NCI-H1930 (cell line): ENCODE results near the gene LTA4H.
"Not testable (repeated sequence)": the region's sequence is repeated elsewhere in the genome, so short reads cannot be mapped to it uniquely, and the experiment has no call there.

Source experiments
- DNase-seq, 2 experiments: peaks; one replicate each; lab custom pipeline; 2025; lab: John Stamatoyannopoulos, UW

Gene LTA4H

DNA sequence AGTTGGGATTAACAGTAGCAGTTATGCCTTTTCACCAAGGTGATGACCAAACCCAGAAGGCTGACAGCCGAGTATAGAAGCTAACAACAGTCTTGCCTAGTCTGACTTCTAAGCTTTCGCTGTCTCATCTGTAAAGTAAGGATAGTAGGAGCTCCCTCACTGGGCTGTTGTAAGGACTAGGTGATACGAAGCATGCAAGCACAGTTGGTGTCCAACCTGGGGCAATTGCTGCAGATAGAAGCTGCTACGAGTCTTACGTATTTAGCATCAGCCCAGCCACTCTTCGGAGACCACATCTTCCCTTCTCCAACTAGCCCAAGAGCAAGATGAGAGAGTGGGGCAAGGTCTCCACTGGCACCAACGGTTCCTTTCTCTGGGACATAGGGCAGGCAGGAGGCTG lies 45.3 kb downstream of the LTA4H start:
- no peak for DNase-seq

DNA sequence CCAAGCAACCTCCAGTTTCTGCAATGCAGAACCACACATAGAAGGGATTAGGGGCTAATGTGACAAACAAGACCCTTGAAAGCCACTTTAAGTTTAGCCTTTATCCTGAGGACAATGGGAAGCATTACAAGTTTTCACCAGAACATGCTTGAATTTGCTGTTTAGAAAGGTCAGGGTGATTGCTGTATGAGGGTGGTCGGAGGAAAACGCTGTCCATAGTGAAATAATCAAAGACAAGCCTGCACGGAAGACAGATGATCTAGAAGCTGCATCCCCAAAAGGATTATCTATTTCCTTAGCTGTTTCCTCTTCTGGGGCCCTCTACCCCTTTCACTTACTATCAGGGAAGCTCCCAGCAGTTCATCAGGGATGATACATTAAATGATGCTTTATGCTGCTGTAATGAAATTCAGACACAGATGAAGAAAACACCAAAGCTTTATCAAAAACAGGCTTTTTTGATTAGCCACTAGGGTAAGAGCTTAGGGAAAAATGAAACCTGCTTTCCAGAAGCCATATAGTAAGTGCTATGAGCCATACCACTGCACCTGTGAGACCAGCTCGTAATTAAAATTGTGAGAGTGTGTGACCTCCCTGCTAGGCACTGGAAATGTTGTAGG lies 45.8 kb downstream of the LTA4H start:
- no peak for DNase-seq

DNA sequence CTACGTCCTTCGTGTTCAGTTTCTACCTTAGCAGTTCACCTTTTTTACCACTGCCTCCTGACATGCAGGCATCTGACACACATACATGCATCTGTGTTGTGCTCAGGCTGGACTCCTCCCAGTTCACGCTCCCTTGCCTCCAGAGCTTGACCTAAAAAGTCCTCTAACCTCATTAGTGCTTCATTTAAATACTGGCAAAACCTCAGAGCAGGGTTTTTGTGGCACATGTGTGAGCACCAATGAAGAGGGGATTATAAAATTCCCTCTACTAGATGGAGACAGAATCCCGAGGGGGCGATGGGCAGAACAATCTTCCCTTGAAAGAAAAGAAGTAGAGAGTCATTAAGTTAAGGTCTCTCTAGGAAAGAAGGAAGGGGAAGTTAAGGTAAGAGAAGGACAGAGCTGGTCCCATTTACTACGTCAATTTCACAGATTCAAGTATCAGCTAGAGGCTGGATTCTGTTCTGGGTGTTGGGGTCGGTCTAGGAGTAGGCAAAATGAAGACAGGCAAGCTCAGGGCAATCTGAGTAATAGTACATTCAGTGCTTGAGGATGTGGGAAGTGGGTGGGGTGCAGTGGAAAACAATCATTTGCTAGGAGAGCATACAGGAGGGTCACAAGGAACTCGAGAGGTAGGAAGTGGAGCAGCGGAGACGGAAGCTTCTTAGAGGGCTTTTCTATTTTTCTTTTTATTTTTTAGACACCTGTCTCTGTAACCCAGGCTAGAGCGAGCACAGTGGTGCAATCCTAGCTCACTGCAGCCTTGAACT lies 46.7 kb downstream of the LTA4H start:
- no peak for DNase-seq

DNA sequence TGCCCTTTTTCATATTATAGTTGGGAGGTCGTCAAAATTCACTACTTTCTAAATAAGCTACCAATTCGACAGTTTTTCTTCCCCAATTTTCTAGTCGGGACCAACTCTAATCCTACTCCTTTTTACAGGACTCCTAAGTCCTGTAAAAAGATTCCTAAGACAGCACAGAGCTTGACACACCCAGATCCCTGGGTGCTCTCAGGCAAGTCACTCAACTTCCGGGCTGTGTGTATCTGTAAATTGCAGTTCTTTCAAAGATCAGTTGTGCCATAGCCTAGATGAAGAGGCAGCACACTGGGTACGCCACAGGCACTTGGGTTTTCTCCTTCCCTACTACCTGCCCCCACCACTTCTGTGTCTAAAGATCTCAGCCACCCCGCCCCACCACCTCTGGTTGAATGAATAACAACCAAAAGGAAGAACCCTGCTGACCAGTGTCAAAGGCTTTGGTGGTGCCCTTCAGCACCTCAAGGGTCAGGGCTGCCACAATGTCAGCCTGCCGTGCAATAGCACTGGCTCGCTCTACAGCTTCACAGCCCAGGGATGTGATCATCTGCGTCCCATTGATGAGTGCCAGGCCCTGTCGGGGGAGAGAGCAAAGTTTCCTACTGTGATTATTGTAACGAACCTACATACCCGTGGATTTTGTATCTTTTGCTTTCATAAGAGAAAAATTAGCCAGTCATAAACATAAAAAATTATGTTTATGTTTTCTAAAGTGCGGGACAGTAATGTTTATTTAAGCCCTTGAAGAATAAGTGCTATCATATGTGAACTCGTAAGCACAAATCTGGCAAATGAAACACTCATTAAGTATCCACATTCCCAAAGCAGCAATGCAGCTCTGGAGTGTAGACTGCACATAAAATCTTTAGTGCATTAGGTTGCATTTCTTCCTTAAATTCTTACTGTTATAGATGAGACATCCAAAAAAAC lies 48.5 kb downstream of the LTA4H start:
- no peak for DNase-seq

DNA sequence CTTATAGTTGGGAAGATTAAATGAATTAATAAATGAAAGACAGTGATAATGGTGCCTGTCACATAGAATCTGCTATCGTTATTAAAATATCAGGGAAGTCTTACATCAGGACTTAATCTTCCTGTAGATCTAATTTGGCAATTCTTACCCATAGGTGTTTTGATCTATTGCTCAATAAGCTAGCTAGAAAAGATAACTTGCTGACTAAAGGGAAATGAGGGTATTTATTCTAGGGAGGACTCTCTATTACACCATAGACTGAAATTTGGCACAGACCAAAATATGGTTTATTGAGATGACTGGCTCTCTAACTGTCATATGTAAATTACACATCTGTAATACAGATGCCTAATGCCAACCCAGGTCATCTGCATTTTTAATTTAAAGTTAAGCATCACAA lies 50.7 kb downstream of the LTA4H start:
- no peak for DNase-seq

DNA sequence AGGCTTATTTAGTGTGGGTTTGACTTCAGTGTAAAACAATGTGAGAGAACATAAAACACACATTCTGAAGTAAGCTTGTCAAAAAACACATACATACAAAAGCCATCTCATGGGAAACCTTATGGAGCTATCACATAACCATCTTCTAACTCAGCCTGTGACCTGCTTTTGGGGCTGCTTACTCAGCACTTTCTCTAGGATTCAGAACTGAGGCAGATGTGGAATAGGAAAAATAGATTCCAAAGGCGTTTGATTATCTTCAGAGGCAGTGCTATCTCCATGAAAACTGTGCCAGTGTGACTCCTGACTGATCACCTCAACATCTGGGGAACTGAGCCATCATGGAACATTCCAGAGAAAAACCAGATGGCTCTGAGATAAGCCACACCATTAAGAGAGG lies 52.8 kb downstream of the LTA4H start:
- DNase-seq = no peak

DNA sequence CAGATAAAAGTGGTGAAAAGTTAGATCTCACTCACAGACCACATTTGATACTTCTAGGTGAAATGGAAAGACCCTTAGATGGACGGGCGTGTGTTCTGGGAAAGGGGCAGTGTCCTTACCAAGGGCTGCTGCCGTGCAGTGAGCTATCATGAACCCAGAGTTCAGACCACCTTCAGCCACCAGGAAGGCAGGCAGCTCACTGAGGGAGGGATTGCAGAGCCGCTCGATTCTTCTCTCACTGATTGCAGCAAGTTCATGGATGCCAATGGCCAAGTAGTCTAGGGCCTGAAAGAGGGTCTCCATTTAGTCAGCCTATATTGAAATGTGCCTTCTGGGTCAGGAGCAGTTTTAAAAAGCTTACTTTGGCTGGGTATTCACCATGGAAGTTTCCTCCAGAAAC lies 55.0 kb downstream of the LTA4H start:
- DNase-seq = no peak

DNA sequence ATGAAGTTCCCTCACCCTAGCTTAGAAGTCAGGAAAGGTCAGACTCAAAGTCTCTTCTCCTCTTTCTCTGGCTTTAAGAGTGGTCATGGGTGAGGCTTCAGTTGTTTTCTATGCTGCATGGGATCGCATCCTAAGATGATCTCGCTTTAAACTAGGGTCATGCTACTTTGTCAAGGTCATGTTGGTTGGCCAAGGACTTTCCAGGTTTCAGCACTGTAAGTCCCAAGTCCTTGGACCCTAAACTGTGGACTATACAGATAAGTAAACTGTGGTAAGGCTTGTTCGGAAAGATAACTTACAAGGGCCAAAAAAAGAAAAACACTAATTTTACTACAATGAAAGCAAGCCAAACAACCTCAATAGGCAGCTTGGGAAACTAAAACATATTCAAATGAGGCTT lies 56.6 kb downstream of the LTA4H start:
- DNase-seq = no peak

DNA sequence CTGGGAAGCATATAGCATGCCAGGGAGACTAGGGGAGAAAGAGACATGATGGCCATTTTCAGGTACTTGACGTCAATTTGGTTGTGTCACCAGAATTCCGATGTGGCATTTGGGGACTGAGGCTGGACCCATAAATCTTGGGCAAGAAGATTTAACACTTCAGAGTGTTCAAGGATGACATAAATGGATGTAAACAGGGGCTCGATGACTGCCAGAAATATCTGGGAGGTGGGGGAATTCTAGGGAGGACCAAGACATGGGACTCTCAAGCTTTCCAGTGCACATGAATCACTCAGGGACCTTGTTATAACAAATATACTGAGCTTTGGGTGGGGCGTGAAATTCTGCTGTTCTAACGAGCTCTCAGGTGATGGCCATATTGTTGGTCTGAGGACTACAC lies 57.0 kb downstream of the LTA4H start:
- DNase-seq = no peak

DNA sequence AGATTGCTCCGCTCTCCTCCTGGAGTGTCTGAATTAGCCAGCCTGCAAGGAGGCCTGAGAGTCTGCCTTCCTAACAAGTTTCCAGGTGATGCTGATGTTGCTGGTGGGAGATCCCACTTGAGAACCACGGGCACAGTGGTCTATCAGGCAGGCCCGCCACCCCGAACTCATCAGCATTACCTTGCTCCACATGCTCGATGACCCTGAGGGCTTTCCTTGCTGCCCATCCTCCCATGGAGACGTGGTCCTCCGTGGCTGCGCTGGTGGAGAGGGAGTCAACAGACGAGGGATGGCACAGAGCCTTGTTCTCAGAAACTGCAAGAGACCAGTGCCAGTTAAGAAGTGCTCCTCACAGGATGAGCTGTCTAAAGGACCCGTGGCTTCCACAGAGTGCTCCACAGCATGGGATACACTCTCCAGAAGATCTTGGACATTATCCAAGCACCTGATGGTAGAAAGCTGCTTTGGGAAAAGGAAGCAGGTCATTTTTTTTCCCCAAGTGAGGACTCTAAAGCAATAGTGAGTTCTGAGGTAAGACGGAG lies 57.6 kb downstream of the LTA4H start:
- DNase-seq = no peak

DNA sequence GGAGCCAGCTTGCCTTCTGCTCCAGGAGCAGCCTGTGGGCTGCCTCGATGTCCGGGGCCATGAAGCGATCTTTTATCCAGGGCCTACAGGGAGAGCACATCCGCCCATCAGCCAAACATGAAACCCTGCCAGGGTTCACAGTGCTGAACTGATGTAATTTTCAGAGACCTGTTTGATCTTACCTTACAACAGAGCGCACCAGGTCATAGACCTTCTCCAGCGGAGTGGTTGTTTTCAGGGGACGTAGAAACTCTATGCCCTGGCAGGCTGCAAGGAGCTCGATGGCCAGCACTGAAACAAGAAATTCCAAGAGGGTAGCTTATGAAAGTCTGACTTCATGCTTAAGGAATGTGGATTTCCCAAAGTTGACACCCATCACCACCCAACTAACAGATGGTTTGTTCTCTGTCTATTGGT lies 59.0 kb downstream of the LTA4H start:
- DNase-seq = no peak

DNA sequence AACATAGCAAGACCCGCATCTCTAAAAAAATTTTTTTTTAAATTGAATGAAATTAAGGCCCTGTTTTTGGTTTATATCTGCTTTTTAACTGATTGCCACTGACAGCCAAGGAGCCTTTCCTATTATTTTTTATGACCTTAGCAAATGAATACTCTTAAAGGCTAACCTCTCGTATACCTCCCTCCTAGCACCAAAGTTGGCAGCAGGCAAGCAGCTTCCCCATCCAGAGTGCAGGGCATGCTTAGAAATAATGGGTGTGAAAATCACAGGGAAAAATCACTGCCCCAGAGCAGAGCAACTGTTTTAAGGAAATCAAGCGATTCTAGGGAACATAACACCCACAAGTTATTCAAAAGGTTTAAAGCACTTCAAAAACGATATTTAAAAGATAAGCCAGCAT lies 59.9 kb downstream of the LTA4H start:
- DNase-seq = no peak

DNA sequence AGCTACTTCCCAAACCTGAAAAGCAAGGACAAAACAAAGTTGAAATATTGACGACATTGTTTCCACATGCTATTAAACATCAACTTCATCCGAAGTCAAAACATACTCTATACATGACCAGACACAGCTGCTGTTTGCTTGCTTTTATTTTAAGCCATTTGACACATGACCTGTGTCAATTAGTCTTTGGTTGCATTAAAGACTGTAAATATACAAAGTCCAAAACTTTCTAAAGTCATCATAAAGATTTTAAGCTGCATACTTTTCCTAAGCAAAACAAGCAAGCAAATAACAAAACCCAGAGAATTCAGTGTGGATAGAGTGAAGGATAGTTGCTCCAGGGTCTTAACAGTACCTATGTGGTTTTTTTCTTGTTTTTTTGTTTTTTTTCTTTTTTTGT lies 61.0 kb downstream of the LTA4H start:
- no peak for DNase-seq

DNA sequence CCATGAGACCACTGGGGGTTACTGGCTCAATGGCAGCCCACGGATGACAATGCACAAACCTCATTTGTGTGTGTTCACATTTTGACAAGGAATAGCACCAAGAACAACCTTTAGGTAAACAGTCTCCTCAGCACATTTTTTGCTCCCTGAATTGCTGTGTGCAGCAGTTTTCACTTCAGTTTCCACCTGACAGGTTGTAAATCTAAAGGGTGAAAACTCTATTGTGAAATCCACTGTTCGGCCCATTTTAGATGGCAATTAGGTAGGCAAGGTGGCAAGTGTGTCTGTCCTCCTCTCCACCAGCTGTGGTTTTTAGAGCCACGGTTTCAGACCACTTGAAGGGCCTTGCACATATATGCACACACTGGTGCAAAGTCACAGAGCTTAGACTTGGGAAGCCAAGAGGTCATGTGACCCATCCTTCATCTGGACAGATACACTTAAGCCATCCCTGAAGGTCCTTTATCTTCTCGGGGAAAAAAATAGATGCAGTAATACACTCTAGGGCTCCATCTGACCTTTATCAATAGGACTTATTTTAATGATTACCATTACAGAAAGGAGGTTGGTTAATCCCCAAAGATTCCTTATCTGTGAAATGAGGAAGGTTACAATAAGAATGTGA lies 62.4 kb downstream of the LTA4H start:
- no peak for DNase-seq

DNA sequence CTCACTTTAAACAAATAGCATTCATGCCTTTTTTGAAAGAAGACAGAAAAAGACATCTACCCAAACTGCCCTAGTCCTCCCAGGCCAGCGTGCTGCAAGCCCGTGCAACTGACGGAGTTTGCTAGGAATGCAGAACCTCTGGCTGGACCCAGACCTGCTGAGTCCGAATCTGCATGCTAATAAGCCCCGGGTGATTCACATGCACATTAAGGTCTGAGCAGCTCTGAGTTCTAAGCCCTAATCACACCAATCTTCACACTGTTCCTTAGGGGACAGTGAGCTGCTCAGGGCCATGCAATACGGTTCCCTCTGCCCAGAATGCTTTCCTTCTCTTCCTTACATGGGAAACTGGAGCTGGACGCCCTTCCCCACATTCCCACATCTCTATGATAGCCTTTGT lies 64.5 kb downstream of the LTA4H start:
- DNase-seq = no peak

DNA sequence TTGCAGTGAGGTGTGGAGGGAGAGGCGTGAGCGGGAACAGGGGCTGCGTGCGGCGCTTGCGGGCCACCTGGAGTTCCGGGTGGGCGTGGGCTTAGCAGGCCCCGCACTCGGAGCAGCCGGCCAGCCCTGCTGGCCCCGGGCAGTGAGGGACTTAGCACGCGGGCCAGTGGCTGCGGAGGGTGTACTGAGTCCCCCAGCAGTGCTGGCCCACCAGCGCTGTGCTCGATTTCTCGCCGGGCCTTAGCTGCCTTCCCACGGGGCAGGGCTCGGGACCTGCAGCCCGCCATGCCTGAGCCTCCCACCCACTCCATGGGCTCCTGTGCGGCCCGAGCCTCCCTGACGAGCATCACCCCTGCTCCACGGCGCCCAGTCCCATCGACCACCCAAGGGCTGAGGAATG lies 66.3 kb downstream of the LTA4H start:
- not testable (repeated sequence) for DNase-seq

DNA sequence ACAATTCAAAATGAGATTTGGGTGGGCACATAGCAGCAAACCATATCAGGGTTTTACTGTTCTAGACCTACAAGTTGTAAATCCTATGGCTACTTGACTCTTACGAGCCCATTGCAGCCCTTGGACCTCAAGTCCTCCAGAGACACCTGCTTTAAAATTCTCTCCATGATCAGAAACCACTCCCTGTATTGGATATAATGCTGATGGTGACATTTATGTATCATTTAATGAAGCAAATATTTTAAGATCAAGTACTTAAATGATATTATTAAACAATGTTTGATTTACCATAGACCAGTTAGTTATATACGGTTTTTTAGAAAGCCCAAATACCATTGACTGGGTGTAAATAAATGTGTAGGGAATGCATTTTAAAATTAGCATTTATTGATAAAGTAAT lies 68.1 kb downstream of the LTA4H start:
- no peak for DNase-seq

DNA sequence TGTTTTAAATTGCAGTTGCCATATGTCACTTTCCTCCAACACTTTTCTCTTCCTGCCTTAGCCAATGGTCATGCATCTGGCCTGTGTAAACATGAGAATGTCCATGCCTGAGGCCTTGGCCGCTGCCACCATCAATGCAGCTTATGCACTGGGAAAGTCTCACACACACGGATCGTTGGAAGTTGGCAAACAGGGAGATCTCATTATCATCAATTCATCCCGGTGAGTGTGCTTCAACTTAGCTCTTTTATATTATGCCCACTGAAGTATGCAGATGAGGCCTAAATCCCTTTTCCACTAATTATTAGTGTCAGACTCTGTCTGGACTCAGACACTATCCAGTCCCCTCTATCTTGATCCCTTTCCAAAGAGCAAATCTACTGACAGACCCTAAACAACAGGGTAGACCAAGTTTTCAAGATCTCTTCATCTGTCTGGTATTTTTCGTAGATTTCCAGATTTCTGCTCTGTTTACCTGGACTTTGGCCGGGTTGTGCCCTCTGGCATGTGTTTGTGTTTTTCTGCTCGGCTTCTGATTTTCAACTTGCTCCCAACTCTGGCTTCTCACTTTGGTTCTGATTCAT lies 69.0 kb downstream of the LTA4H start:
- DNase-seq = no peak

DNA sequence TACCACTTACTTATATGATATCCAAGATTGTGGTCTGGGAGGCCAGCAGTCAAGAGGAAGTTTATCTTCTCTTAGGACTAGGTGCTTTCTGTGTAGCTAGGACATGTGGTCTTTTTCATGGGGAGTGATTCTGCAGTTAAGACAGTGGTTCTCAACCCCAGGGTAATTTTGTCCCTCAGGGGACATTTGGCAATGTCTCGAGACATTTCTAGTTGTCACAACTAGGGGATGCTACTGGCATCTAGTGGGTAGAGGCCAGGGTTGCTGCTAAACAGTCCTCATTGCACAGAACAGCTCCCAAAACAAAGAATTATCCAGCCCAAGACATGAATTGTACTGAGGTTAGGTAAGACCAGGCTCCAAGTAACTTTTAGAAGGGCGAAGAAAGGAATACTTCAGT lies 72.3 kb downstream of the LTA4H start:
- no peak for DNase-seq

DNA sequence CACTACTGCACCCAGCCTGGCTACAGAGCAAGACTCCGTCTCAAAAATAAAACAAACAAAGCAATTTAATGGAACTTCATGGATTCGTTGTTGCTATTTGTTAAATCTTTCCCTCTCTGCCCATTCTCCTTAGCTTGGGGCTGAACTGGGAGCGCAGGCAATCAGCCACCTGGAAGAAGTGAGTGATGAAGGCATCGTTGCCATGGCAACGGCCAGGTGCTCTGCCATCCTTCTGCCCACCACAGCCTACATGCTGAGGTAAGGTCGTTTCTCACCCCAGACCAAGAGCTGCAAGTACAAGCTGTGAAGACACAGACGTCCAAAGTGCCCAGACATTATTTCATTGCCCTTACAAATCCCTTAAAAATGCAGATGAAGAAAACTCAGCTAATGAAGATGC lies 73.2 kb downstream of the LTA4H start:
- DNase-seq = no peak

DNA sequence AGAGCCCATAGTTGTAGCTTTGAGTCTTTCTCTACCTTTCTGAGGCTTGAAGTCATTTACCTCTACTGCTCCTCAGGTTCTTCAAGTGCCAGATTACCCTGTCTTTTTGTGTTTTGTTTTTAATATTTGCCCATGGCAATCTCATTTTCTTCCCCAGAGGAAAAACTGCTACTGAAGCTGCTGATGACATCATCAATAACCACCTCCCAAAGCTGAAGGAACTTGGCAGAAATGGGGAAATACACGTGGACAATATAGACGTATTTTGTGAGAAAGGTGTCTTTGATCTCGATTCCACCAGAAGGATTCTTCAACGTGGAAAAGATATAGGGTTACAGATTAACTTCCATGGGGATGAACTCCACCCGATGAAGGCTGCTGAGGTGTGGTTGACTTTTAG lies 75.1 kb downstream of the LTA4H start:
- no peak for DNase-seq

DNA sequence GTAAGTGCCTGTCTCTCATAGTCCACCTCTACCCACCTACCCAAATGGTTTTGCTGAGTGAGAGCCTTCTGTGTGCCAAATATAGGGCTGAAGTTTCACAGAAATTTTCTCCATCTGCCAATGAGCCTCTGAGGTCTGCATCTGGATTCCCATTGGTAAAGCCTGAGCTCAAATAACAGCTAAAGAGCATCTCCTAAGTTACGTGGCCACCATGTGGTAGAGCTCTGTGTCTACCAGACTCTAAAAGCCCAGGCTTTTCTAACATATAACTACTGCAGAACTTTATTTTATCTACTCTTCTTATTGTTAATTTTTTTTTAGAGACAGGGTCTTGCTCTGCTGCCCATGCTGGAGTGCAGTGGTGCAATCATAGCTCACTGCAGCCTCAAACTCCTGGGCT lies 76.3 kb downstream of the LTA4H start:
- DNase-seq = peak in 1 of 2 experiments; percentile 9
